Left forelimb (tissue), 1 donor: Measurements from ENCODE around the gene AUTS2.

Experiments
- DNase-seq: peaks from one replicate; pipeline ENCODE4 v3.0.0-alpha.2; 2018; ENCODE audit warnings: low spot score

Gene AUTS2

GRCh38 chr7:69624435-69625230 lies 26.4 kb downstream of the AUTS2 start:
- DNase-seq = no peak

DNA sequence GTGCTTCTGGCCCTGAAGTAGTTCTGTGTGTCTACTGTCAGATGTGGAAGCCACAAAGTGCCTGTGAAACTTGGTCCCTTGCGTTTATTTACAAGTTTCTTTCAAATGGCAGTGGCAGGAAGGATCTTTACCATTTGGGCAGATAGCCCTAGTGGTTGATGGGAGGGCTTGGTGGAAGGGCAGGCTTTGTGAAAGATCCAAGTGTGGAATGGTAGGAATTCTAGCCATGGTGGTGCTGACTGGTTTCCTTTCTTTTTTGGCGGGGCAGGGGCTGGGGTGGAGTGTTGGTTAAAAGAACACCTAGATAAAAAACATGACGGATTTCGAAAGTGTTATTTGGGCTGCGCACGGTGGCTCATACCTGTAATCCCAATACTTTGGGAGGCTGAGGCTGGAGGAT lies 27.0 kb downstream of the AUTS2 start:
- no peak for DNase-seq

DNA sequence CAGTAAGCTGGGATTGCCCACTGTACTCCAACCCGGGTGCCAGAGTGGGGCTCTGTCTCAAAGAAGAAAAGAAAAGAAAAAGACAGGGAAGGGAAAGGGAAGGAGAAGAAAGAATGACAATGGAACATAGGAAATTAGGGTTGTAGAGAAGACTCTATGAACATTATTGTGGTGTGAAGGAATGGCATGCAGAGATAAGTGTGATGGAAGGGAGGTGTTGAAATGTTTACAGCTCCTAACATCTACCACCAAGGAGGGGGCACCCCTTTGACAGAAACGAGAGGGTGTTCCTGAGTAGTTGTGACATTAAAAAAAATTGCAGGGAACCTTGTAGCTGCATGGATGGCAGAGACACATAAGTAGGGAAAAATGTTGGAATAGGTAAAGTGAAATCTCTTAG lies 27.5 kb downstream of the AUTS2 start:
- DNase-seq = no peak

- no peak for DNase-seq
Observed at GRCh38 chr7:69630292-69630691, 32.0 kb downstream of the AUTS2 start.

DNA sequence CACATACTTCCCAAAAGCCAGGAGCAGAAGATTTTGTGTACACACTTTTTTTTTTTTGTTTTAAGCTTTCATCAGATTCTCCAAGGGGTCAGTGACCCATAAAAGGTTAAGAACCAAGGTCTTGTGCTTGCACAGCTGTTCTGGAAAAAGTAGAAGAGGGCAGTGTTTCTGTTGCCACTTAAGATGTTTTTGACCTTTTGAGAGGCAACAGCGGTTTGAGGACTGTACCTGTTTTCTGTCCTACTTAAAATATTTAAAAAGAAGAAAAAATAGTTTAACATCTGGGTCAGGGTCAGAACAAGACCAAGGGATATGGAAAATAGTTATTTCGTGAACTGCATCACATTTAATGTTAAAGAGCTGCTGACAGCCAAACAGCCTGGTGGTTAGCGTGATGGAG lies 32.9 kb downstream of the AUTS2 start:
- no peak for DNase-seq

DNA sequence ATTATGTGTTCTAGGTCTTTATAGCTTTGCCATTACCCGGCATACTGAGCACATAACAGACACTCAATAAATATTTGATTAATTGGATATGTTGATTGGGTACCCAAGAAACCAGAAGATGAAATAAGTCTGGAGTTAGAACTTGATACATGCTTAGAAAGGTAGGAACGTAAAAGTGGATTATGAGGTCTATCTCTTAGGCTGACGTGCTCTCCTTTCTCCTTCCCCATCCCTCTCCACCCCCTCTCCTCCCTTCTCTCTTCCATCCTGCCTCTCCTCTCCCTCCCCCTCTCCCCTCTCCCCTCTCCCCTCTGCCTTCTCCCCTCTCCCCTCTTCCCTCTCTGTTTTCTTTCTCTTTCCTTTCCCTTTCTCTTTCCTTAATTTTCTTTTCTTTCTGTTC lies 34.0 kb downstream of the AUTS2 start:
- DNase-seq = no peak

DNA sequence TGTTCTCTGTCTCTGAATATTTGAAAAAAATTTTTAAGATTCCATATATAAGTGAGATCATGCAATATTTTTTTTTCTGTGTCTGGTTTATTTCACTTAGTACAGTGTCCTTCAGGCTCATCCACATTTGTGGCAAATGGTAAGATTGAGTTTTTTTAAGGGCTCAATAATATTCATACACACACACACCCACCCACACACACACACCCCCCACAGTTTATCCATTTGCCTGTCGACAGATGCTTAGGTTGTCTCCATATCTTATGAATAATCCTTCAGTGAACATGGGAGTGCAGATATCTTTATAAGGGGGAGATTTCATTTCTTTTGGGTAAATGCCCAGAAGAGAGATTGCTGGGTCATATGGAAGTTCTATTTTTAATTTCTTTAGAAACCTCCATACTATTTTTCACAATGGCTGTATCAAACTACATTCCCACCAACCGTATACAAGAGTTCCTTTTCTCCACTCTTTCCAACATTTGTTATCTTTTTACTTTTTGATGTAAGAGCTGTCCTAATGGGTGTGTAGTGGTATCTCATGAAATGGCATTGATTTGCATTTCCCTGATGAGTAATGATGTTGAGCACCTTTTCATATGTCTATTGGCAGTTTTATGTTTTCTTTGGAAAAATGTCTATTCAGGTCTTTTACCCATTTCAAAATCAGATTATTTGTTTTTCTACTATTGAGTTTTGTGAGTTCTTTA lies 35.0 kb downstream of the AUTS2 start:
- DNase-seq = no peak

- DNase-seq = no peak
Observed at GRCh38 chr7:69635555-69636185, 37.4 kb downstream of the AUTS2 start.

DNA sequence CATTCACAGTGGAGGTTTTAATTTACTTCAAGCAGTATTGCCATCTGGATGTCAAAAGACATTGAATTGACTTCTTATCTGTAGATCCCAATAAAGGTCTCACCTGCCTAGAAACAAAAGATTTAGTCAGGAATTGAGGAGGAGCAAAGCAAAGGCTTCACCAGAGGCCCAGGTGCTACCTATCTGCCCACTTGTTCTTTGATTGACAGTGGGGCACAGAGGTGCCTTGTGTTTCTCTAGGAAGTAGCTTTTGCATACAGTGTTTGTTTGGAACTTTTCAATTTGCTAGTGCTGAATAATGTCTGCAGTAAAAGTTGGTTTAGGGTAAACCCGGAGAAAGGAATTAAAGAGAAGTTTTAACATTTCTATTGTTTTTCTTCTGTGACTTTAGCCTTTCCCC lies 40.4 kb downstream of the AUTS2 start:
- DNase-seq = no peak

- DNase-seq = no peak
Observed at GRCh38 chr7:69640216-69640615, 41.9 kb downstream of the AUTS2 start.

DNA sequence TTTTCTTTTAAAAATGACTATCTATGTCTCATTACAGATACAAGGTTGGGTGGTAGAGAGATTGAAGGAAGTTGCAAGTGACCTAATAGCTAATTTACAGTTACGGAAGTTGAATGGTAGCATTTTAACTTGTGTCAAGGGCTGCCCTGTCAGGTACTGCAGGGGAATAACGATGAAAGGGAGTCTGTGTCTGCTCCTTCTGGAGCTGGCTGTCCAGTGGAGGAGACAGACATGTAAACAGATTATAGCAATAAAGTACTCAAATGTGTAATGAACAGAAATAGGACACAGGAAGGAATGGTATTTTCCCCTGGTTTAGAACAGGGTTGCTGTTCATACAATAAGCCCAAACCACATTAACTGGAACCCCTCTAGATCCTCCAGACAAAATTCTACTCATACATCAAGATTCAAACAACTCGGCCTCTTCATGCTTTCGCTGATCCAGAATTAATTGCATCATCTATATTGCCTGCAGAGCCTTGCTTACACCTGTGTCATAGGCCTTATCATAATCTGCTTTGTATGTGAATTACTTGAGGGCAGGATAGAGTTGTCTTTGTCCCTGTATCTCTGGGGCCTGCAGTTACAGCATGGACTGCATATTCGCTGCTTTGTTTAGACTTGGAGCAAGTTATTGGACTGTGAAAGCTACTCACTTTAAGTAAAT lies 42.8 kb downstream of the AUTS2 start:
- no peak for DNase-seq

DNA sequence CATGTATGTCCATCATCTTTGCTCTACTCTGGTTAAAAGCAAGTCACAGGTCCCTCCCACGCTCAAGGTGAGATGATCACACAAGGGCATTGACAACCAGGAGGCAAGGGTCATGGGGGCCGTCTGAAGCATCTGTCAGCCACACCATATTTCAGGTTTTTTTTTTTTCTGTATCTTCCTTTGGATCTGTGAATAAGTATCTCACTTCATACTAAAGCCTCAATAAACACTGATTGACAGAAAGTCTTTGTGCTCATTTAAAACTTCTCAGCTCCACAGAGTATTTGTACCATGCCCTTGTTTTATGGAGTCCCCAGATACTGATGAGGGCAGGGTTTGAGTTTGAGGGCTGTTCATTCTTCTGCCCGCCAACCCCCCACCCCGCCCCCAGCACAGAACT lies 45.0 kb downstream of the AUTS2 start:
- DNase-seq = no peak

- DNase-seq = no peak
Observed at GRCh38 chr7:69643708-69644445, 45.6 kb downstream of the AUTS2 start.

GRCh38 chr7:69645683-69646082 lies 47.4 kb downstream of the AUTS2 start:
- no peak for DNase-seq

- DNase-seq = no peak
Observed at GRCh38 chr7:69651101-69651590, 52.9 kb downstream of the AUTS2 start.

DNA sequence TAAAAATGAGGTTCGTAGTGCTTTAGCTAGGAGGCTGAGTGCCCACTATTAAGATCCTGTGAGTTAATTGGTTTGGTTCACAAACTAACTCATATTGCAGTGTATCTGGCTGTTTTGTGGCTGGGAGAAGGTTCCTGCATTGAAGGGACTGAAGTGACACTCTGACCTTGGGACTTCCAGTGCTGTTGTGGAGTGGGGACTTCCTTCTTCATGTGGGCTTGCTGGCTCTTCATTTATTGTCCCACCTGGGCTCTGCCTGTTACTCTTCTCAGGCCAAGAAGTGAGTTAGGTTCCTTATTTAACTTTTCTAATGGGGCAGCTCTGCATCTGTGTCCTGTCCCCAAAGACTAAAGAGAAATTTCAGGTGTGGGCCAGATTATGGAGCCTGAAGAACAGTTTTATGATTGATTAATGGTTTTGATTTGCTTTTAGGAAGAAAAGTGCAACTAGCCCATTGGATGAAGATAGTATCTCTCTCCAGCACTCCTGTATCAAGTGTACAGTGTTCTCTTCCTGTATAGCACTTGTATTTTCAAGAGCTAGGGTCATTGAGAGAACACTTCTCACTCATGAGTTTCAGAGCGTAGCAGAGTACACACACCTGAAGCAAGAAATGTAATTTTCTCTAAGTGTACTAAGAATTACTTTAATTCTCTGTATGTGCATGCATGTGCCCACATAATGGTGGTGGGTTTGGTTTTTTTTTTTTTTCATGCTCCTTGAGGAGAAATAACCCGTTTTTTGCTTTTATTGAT lies 54.8 kb downstream of the AUTS2 start:
- no peak for DNase-seq

GRCh38 chr7:69653806-69654205 lies 55.5 kb downstream of the AUTS2 start:
- no peak for DNase-seq

- DNase-seq = no peak
Observed at GRCh38 chr7:69654381-69654780, 56.1 kb downstream of the AUTS2 start.

DNA sequence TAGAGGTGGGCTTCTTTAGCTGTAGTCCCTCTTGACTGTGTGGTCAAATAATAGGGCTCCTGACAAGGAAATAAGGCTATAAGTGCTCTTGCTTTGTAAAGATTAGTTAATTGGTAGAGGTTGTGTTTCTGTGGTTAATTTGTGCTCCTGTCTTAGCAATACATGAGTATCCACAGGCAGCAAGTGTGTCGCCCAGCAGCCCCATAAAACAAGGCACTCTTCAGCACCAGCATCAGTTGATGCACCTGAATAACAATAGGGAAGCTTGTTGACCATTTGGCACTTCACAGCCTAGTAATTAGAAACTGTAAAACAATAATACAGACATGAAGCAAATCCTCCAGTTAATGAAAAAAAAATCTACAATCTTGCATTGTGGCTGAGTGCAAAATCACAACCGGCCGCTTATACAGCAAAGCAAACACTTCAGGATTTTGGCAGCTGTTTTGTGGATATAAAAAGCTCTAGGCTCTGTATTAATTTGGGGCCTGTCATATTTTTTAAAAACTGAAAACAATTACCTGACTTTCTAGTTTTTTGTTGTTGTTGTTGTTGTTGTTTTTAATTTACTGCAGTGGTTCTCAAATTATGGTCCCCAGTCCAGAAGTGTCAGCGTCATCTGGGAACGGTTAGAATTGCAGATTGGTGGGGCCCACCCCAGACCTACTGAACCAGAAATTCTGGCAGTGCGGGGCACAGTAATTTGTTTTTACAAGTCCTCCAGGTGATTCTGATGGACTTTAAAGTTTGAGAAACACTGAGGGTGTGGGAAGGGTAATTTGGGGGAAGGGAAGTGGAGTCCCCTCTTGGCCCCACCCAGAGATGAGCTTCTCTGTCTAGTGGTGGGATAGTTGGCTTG lies 56.8 kb downstream of the AUTS2 start:
- DNase-seq = no peak

DNA sequence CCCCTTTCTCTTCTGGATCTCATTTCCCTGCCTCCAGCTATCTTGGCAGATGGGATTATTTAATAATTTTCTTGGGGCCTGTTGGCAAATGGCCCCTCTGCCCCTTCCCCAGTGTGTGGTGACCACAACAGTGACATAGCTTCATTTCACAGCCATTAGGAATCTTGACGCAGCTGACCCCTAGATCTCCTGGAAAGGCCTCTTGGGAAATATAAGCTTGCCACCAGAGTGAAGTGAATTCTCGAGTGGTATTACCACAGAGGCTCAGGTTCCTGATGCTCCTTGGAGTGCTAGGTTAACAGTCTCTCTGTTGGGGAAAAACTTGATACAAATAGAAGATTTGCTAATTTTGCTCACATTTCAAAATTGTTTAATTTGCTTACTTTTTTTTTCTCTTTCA lies 57.8 kb downstream of the AUTS2 start:
- DNase-seq = no peak
